ENCODE results near the gene FABP3. TPM values are rescaled to one million over a fixed set of nuclear protein-coding genes. Genes with fewer than 3 reads are reported as not detected.

FABP3 gene
- not detected in 2 replicates for total RNA-seq (2014; rRNA removed; shearing (Covaris generic); ENCODE audit: low replicate concordance)

DNA sequence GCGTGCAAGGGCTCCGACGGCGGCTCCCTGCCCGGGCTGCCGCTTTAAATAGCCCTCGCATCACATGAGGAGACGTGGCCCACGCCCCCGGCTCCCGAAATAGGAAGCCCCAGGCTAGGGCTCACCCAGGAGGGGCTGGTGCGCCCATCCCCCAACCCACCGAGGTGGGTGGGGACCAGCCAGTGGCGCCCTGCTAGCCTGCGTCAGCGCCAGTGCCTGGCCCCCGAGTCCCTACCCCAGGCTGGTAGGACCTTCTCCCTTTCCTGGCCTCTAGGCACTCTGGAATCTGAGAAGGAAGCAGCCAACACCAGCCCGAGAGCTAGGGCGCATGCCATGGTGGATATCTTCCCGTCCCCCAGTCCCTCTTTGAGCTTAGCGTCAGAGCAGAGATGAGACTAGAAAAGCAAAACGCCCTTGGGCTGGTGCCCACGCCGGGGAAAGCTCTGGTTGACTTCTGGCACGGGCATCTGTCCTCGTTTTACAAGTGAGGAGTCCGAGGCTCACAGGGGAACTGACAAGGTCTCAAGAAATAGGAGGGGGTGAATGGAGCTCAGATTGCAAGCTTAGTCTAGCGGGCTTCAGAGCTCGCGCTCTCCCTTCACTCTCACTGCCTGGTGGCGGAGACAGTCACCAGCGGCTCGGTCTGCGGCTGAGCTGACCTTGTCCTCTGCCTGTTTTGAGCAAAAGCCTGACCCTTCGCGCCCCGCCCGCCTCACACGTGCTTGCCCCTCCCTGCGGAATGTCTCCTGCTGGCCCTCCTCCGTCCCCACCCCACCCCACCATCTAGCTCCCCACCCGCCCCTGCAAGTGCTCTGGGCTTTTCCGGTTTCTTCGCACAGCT is at the start of gene FABP3:
Gene FABP3, minus strand, starts transcription at position 21 of the 841 bp plus-strand sequence. CDS start 62 bp downstream, outside the sequence.
- Histone ChIP-seq H3K4me2 (ENCODE audit: low read depth, low read length, poor library complexity, severe bottlenecking) (no peak within 1 kb of the TSS), H3K4me1 (ENCODE audit: low read length) (no peaks in the 10 kb centered on the region; the same call in 1 of the 2 replicates), H3K9ac (ENCODE audit: low read length) (no peak within 1 kb of the TSS), H3K27ac (ENCODE audit: low read length) (no peak within 1 kb of the TSS), H3K27me3 (ENCODE audit: low read length) (no peaks in the 10 kb centered on the region), H2AFZ (ENCODE audit: low read length) (no peak within 1 kb of the TSS), H3K9me3 (ENCODE audit: low read length) (no peaks in the 10 kb centered on the region), H3K4me3 (ENCODE audit: low read length) (no peak within 1 kb of the TSS), H3K36me3 (ENCODE audit: insufficient read depth, low read length) (no peaks in the 10 kb centered on the region), H4K20me1 (ENCODE audit: insufficient read depth, low read depth, low read length) (no peaks in the 10 kb centered on the region), H3K79me2 (ENCODE audit: low read length) (no peaks in the 10 kb centered on the region), H3K9me2 (replicated peaks; ENCODE audit: insufficient read depth, low read length) (no peaks in the 10 kb centered on the region)
- no peak for DNase-seq

- Histone ChIP-seq H3K36me3 (ENCODE audit: insufficient read depth, low read length) (no peaks in the 10 kb centered on the region), H4K20me1 (ENCODE audit: insufficient read depth, low read depth, low read length) (no peaks in the 10 kb centered on the region), H3K27ac (ENCODE audit: low read length) (no peak overlapping the region), H3K4me1 (ENCODE audit: low read length) (peaks cover 43% of the 10 kb centered on the region), H2AFZ (ENCODE audit: low read length) (no peak overlapping the region), H3K9me2 (replicated peaks; ENCODE audit: insufficient read depth, low read length) (no peaks in the 10 kb centered on the region), H3K4me2 (ENCODE audit: low read depth, low read length, poor library complexity, severe bottlenecking) (no peak overlapping the region), H3K27me3 (ENCODE audit: low read length) (no peaks in the 10 kb centered on the region), H3K79me2 (ENCODE audit: low read length) (no peaks in the 10 kb centered on the region), H3K9ac (ENCODE audit: low read length) (no peak overlapping the region), H3K4me3 (ENCODE audit: low read length) (no peak overlapping the region), H3K9me3 (ENCODE audit: low read length) (no peaks in the 10 kb centered on the region)
- peak; percentile 76 for DNase-seq
Measured at GRCh38 chr1:31421371-31422040, 48.6 kb upstream of the FABP3 start.

DNA sequence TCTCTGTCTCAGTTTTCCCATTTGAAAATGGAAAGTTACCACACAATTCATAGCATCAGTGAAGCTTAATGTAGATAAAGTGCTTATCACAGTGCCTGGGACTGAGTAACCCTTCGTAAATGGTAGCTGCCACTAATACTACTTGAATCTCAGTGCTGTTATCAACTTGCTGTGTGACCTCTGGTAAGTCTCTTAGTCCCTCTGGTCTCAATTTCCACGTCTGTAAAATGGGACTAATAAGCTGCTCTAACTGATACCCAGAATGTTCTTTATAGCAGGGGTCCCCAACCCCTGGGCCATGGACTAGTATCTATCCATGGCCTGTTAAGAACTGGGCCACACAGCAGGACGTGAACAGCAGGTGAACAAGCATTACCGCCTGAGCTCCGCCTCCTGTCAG is 47.8 kb upstream of the FABP3 start:
- Histone ChIP-seq H3K79me2 (ENCODE audit: low read length) (no peaks in the 10 kb centered on the region), H3K4me3 (ENCODE audit: low read length) (no peak overlapping the region), H3K9me2 (replicated peaks; ENCODE audit: insufficient read depth, low read length) (no peaks in the 10 kb centered on the region), H4K20me1 (ENCODE audit: insufficient read depth, low read depth, low read length) (no peaks in the 10 kb centered on the region), H3K36me3 (ENCODE audit: insufficient read depth, low read length) (no peaks in the 10 kb centered on the region), H3K27ac (ENCODE audit: low read length) (no peak overlapping the region), H2AFZ (ENCODE audit: low read length) (no peak overlapping the region), H3K4me1 (ENCODE audit: low read length) (peaks cover 43% of the 10 kb centered on the region), H3K9ac (ENCODE audit: low read length) (no peak overlapping the region), H3K27me3 (ENCODE audit: low read length) (no peaks in the 10 kb centered on the region), H3K4me2 (ENCODE audit: low read depth, low read length, poor library complexity, severe bottlenecking) (no peak overlapping the region), H3K9me3 (ENCODE audit: low read length) (no peaks in the 10 kb centered on the region)
- no peak for DNase-seq

DNA sequence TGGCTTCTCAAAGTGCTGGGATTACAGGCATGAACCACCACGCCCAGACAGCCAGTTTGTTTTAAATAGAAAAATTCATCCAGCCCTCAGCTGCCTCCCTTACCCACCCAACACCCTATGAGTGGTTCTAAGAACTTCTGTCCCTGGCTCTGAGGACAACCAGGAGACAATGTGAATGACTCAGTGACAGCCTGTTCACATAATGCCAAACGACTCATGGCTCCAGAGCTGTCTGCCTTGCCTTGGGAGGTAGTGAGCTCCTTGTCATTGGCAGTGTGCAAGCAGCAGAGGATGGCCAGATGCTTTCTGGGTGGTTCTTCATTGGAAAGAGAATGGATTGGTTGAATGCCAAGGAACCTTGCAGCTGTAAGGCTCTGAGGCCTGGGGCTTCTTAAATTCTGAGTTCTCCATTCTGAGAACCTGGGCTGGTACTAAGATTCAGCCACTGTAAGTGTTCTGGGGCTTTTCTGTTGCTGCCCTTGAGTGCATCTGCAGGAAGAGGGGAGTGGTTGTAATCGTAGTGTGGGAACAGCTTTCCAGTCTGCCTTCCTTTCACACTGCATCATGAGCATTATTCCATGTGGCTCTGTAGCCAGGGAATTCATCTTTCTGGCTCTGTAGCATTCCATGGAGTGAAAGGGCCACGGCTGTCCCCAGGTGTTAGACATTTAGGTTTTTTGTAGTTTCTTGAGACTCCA is 45.9 kb upstream of the FABP3 start:
- no peak overlapping the region for H3K4me3 ChIP-seq (ENCODE audit: low read length)
- no peaks in the 10 kb centered on the region for H3K27me3 ChIP-seq (ENCODE audit: low read length)
- DNase-seq: no peak

DNA sequence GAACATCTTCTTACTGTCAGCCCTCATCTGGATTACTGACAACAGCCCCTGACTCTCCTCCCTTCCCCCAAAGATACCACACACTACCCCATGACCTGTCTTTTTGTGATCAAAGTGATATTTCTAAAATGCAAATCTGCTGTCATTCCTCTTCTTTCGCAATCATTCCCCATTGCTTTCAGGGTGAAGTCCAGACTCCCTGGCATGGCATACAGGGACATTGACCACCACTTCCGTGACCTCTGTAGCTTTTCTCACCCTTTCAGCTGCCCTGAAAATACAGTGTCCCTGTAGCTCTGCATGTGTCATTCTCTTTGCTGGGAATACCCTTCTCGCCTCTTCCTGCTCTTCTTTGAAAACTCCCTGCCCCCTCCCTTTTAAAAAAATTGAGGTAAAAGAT is 44.3 kb upstream of the FABP3 start:
- no peaks in the 10 kb centered on the region for H3K9me3 ChIP-seq (ENCODE audit: low read length)
- H2AFZ ChIP-seq (ENCODE audit: low read length): no peak overlapping the region
- no peaks in the 10 kb centered on the region for H4K20me1 ChIP-seq (ENCODE audit: insufficient read depth, low read depth, low read length)
- H3K27me3 ChIP-seq (ENCODE audit: low read length): no peaks in the 10 kb centered on the region
- H3K27ac ChIP-seq (ENCODE audit: low read length): no peak overlapping the region
- H3K9ac ChIP-seq (ENCODE audit: low read length): no peak overlapping the region
- no peak overlapping the region for H3K4me3 ChIP-seq (ENCODE audit: low read length)
- H3K79me2 ChIP-seq (ENCODE audit: low read length): no peaks in the 10 kb centered on the region
- H3K4me2 ChIP-seq (ENCODE audit: low read depth, low read length, poor library complexity, severe bottlenecking): no peak overlapping the region
- no peaks in the 10 kb centered on the region for H3K9me2 ChIP-seq (replicated peaks; ENCODE audit: insufficient read depth, low read length)
- DNase-seq: no peak
- no peaks in the 10 kb centered on the region for H3K36me3 ChIP-seq (ENCODE audit: insufficient read depth, low read length)
- H3K4me1 ChIP-seq (ENCODE audit: low read length): peaks cover 15% of the 10 kb centered on the region

More for the DNA sequence above, 45.9 kb upstream of the FABP3 start:
- Histone ChIP-seq H3K9me3 (ENCODE audit: low read length) (no peaks in the 10 kb centered on the region), H3K9me2 (replicated peaks; ENCODE audit: insufficient read depth, low read length) (no peaks in the 10 kb centered on the region), H3K4me2 (ENCODE audit: low read depth, low read length, poor library complexity, severe bottlenecking) (no peak overlapping the region), H3K9ac (ENCODE audit: low read length) (no peak overlapping the region), H3K27ac (ENCODE audit: low read length) (no peak overlapping the region), H3K79me2 (ENCODE audit: low read length) (no peaks in the 10 kb centered on the region), H2AFZ (ENCODE audit: low read length) (no peak overlapping the region), H3K36me3 (ENCODE audit: insufficient read depth, low read length) (no peaks in the 10 kb centered on the region), H3K4me1 (ENCODE audit: low read length) (peaks cover 31% of the 10 kb centered on the region), H4K20me1 (ENCODE audit: insufficient read depth, low read depth, low read length) (no peaks in the 10 kb centered on the region)

DNA sequence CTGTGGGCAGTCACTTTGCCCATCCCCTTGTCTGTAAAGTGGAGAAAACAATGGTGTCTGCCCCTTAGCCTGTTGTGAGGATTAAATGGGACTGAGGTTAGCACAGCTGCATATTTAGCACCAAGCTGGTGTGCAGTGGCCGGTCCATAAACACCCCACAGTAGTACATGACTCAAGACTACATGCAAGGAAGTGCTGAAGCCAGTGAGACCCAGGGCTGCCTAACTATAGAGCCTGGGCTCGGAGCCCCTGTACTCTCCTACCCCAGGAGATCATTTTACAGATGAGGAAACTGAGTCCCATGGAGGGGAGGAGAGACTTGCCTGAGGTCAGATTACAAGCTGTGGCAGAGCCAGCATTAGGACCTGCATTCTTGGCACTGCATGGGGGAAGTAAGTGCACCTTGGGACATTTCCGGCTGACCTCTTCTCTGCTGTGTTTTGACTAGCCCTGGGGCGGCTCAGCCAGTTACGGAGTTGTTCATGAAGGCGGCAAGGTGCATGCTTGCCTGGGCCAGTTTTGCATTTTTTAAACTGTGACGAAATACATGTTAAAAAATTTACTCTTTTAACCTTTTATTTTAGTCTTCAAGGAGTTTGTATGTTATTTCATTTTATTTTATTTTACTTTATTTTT is 43.3 kb upstream of the FABP3 start:
- Histone ChIP-seq H3K79me2 (ENCODE audit: low read length) (no peaks in the 10 kb centered on the region), H3K9me3 (ENCODE audit: low read length) (no peaks in the 10 kb centered on the region), H3K4me3 (ENCODE audit: low read length) (no peak overlapping the region), H3K27ac (ENCODE audit: low read length) (no peak overlapping the region), H3K4me1 (ENCODE audit: low read length) (peaks cover 9% of the 10 kb centered on the region), H3K27me3 (ENCODE audit: low read length) (no peaks in the 10 kb centered on the region), H3K9me2 (replicated peaks; ENCODE audit: insufficient read depth, low read length) (no peaks in the 10 kb centered on the region), H3K36me3 (ENCODE audit: insufficient read depth, low read length) (no peaks in the 10 kb centered on the region), H3K9ac (ENCODE audit: low read length) (no peak overlapping the region), H3K4me2 (ENCODE audit: low read depth, low read length, poor library complexity, severe bottlenecking) (no peak overlapping the region), H2AFZ (ENCODE audit: low read length) (no peak overlapping the region), H4K20me1 (ENCODE audit: insufficient read depth, low read depth, low read length) (no peaks in the 10 kb centered on the region)
- DNase-seq: no peak

- Histone ChIP-seq H3K9me3 (ENCODE audit: low read length) (no peaks in the 10 kb centered on the region), H3K36me3 (ENCODE audit: insufficient read depth, low read length) (no peaks in the 10 kb centered on the region), H2AFZ (ENCODE audit: low read length) (no peak overlapping the region), H3K4me1 (ENCODE audit: low read length) (peaks cover 6% of the 10 kb centered on the region), H3K27me3 (ENCODE audit: low read length) (no peaks in the 10 kb centered on the region), H3K4me2 (ENCODE audit: low read depth, low read length, poor library complexity, severe bottlenecking) (no peak overlapping the region), H4K20me1 (ENCODE audit: insufficient read depth, low read depth, low read length) (no peaks in the 10 kb centered on the region), H3K4me3 (ENCODE audit: low read length) (no peak overlapping the region), H3K27ac (ENCODE audit: low read length) (no peak overlapping the region), H3K9ac (ENCODE audit: low read length) (no peak overlapping the region), H3K9me2 (replicated peaks; ENCODE audit: insufficient read depth, low read length) (no peaks in the 10 kb centered on the region), H3K79me2 (ENCODE audit: low read length) (no peaks in the 10 kb centered on the region)
- no peak for DNase-seq
Measured at GRCh38 chr1:31415658-31416057, 42.8 kb upstream of the FABP3 start.

- Histone ChIP-seq H3K27ac (ENCODE audit: low read length) (no peak overlapping the region), H2AFZ (ENCODE audit: low read length) (no peak overlapping the region), H3K9me2 (replicated peaks; ENCODE audit: insufficient read depth, low read length) (no peaks in the 10 kb centered on the region), H3K79me2 (ENCODE audit: low read length) (no peaks in the 10 kb centered on the region), H3K4me3 (ENCODE audit: low read length) (no peak overlapping the region), H3K27me3 (ENCODE audit: low read length) (no peaks in the 10 kb centered on the region), H4K20me1 (ENCODE audit: insufficient read depth, low read depth, low read length) (no peaks in the 10 kb centered on the region), H3K4me1 (ENCODE audit: low read length) (no peaks in the 10 kb centered on the region), H3K4me2 (ENCODE audit: low read depth, low read length, poor library complexity, severe bottlenecking) (no peak overlapping the region), H3K9me3 (ENCODE audit: low read length) (no peaks in the 10 kb centered on the region), H3K9ac (ENCODE audit: low read length) (no peak overlapping the region), H3K36me3 (ENCODE audit: insufficient read depth, low read length) (no peaks in the 10 kb centered on the region)
- no peak for DNase-seq
Measured at GRCh38 chr1:31414980-31415370, 42.1 kb upstream of the FABP3 start.
